Hypothalamus (tissue), 51 donors: ENCODE results near the gene INPP5A.

Experiments
- DNase-seq, 51 donors: peaks; one replicate each; lab custom pipeline; 2025; lab: John Stamatoyannopoulos, UW

INPP5A gene

DNA sequence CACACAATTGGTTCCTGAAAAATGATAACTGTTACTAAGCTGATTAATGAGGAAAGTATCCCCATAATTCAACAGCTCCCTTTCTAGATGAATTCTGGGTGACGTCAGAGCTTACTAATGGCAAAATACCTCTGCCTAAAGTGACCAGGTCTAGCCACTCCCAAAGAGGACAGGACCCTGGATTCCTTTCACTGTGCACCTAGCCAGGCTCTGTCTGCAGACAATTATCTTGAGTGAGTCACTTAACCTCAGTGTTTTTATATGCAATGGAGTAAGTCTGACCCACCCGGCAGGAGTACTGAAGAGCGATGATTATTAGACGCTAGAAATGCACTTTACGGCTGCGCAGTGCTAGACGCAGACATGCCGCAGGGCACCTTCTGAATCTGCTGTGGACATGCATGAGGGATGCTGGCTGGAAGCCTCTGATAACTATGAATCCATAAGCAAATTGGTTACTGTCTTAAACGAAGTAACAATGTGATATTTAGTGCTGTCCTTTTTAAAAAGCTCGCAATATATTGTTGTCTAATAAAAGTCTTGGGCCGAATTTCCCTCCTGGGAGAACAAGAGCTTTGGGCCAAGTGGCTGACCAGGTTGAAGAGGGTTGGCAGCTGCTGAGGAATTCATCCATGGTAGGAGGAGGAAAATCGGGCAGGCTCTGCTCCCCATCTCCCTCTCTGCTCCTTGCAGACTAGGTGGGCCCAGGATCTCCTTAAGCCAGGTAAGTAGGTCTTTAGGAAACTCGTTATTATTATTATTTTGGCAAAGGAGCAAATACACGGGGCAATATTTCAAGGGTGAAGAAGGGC lies 4.6 kb upstream of the INPP5A start:
- DNase-seq = no peak

DNA sequence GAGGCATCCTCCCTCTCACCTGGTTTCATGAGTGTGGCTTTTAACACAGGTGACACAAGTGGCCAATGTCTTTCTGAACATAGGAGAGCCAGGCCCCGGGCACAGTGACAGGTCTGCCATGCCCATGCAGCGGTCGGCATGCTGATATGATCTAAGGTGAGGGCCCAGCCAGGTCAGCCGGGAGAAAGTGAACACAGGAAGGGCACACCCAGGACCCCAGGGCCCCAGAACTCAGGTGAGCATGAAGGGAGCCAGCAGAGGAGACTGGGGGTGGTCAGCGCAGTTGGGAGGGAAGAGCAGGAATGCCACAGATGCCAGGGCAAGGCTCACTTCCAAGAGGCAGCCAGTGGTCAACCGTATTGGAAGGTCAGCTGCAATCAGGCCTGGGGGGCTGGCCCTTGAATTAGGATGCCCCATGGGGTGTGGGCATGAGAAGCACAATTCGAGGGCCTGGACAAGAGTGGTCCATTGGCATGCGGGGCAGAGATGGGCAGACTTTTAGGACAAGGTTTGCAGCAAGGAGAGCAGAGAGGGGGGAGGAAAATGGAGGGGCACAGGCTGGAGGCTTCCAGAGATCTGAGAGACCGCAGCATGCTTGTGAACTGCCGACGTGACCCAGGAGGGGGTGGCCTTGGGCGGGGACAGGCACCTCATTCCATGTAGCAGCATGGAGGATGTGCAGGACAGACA lies 3.9 kb upstream of the INPP5A start:
- DNase-seq = no peak

DNA sequence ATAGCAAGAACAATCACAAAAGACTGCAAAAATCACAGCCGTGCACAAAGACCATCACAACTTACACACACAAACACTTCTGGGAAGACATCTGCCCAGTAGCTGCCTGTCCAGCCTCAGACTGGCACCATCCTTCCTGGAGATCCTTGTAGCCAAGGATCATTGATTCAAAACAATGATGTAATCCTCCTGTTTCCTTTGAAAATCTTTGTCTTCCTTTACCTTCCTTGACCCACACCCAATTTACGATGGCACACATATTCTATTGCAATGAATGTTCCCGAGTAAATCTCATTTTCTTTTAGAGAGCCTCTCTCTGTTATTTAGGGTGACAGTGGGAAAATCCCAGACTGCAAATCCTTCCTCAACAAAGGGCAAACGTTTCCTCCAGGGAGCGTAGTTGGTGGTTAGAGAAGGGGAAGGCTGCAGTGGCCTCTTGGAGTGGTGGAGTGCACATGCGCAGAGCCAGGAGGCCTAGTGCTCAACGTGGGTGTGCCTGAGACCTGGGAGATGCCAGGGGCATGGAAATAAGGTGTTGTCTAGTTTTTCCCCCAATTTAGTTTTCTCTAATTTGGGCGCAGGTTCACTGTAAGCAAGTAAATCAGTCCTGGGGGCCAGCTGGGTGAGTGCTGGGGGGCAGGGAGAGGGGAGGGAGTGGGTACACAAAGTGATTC lies 3.1 kb upstream of the INPP5A start:
- DNase-seq = no peak

DNA sequence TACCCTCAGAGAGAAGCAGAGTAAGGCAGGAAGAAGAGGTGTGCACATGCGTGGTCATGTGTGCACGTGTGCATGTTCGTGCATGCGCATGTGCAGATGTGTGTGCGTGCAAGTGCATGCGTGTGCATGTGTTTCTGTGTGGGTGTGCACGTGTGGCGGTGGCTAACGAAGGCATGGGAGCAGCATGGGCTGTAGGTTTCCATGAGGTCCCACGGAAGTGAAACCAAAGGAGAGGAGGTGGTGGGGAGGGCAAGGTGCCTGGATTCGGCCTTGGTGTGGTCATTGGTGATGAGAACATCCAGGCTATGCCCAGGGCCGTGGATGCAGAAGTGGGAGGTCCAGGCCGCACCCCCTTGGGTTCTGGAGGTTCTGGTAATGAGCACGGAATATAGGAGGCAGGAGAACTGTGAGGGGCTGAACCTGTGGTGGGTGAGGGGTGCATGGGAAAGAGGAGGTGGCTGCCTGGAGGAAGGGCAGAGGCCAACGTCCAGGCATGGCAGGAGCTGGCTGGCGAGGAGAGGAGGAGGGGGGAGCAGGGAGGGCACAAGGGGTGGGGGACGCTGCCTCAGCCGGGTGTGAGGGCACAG lies 2.4 kb upstream of the INPP5A start:
- no peak for DNase-seq

DNA sequence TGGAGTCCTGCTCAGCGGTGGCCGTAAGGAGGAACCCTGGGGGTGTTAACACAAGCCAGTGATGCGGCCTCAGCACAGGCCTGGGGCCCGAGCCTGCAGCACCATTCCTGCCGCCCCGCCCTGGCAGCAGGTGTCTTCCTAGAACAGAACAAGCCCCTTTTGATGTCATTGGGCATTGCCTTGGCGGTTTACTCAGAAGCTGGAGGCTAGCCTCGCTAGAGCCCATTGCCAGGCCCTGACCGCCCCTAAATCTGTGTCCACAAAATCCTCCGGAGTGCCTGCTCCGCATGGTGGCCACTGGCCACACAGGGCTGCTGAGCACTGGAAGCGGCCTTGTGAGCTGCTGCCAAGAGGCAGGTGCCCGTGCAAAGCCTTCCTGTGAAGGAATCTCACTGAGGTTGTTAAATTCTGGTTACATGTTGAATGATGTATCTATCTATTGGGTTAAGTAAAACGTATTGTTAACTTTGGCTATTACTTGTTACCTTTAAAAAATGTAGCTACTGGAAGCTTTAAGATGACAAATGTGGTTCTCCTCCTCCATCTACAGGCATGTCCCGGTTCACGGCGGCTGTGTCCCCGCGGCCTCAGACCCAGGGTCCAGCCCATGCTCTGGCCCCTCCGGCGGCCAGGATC lies 1.2 kb upstream of the INPP5A start:
- DNase-seq = peak in 3 of 51 donors; percentile 11 to 62 (median 28)

DNA sequence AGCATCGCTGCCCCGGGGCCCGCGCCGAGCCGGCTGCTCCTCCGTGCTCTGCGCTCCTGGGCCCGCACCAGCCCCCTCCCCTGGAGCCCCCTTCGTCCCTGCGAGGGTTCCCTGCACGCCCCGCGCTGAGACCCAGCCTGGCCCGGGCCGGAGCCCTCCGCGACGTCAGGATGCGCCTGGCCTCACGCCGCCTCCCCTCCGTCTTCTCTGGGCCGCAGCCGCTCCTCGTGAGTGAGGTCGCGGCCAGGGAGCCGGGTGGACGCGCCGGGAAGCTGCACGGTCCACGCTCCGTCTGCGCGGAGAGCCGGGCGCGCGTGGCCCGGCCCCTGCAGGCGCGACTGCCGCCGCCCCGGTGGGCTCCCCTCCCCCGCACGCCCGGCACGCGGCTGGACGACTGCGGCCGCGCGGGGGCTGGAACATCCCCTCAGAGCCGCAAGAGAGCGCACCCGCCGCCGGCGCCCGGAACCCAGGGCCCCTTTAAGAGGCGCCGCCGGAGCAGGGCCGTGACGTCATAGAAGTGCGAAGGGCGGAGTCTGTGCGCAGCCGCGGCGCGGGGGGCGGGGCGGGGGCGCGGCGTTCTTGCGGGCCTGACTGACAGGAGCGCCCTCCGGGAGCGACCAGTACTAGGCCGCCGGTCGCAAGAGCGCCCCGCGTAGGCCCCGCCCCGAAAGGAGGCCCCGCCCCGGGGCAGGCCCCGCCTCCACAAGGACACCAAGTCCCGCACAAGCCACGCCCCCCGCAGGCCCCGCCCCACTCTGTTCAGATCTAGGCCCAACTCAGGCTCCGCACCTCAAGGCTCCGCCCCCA lies 507 bp upstream of the INPP5A start:
- peak; percentile 88 to 100 (median 100) for DNase-seq

DNA sequence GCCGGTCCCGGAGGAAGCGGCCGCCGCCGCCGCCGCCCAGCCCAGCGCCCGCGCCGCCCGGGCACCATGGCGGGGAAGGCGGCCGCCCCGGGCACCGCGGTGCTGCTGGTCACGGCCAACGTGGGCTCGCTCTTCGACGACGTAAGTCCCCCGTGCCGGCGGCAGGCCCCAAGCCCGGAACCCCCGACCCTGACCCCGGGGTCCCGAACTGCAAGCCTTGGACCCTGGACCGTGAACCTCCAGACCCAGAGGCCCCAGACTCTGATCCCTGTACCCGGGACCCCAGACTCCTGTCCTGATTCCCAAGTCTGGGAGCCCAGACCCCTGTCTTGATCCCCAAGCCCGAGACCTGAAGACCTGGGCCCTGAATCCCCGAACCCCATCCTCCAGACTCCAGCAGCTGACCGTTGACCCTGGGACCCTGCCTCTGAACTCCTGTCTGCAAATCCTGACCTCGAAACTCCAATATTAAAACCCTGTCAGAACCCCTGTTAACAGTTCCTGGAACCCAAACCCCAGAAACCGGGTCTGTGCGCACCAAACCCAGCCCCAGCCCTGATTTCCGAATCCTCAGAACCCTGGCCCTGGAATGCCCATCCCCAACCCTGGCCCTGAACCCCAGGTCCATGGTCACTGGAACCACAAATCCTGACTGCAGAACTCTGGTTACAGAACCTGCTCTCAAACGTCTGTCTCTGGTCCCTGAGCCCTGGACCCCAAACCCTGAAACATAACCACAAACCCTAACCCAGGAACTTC lies 623 bp downstream of the INPP5A start:
- peak in 1 of 51 donors; percentile 55 for DNase-seq

DNA sequence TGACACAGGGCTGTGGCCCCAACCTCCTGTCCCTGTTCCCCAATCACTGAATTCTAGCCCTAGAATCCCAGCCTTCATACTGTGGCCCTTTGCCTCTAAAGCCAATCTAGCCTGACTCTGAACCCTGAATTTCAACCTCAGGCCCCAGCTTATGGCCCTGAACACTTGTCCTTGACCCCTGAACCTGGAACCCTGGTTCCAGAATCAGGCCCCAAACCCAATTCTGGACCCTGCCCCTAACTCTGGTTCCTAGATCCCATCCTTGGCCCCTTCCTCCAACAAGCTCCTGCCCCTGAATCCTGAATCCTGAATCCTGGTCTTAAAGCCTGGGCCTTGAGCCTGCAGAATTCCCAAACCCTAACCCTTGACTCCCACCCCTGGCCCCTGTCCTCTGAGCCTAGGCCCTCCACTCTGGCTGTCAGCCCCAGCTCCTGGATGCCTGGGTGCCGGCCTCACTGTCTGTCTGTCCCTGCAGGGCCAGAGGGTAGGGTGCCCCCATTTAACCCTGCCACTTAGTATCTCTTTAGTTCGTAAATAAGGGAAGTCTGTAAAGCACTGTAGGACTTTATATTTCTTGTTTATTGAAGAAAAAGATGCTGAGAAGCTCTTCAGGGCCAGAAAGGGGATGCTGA lies 1.3 kb downstream of the INPP5A start:
- no peak for DNase-seq

DNA sequence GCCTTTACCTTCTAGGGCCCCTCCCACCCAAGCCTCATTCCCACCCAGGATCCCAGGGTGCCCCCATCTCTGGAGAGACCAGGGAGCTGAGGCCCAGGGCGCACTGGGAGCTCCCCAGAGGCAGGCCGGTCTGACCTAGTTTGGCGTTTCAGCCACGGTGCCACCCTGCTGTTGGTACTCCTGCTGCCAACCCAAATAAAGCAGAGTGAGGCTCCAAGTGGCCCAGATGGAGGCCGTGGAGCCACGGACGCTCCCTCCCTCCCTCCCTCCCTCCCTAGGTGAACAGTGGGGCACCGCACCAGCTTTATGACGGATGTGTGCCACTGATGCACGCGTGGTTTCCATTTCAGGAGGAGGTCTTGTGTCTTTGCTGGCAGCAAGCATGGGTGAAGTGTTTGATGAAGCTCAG lies 1.8 kb downstream of the INPP5A start:
- peak in 9 of 51 donors; percentile 14 to 52 (median 30) for DNase-seq

DNA sequence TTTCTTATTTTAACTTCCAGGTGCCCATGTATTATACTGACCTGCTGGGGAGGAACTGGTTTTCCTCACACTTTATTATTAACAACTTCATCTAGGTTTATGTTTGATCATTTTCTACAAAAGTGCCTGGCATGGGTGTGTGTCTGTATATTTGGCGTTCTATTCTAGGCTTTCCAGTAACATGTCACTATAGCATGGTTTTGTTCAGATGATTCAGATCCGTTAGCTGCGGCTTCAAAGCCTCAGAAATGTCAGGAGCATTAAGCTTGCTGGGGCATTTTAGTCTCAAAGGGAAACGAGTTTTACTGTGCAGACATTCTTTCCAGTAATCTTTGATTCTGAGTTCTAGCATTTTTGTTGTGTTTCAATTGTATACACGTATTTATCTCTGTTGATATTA lies 2.3 kb downstream of the INPP5A start:
- DNase-seq = peak in 1 of 51 donors; percentile 52

DNA sequence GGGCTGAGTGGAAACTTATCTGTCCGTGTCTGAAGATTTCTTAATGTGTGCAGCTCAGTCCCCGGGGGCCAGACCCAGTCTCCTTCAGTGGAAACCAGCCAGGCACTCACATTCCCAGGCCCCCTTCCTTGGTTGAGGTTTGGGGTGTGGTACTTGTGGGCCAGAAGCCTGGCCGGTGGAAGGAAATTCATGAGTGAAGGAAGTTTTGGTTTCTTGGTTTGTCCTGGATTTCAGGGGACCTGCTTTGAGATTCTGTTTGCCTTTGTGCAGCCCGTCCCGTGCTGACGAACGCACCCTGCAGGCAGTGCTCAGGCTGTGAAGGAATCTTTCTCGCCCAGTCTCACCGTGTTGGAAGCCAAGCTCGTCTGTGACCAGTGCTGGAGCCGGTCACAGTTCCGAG lies 2.9 kb downstream of the INPP5A start:
- DNase-seq = no peak

DNA sequence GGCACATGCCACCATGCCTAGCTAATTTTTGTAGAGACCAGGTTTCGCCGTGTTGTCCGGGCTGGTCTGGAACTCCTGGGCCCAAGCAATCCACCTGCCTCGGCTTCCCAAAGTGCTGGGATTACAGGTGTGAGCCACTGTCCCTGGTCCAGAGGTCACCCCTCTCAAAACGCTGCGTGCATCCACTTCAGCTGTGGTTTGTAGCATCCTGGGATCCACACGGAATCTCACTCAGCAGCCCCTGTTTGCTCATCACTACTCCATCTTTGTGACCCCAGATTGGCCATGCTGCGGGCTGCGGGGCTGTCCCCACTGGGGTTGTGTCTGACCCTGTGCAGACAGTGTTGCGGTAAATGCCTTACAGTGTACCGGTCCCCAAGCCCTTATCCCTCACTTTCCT lies 3.5 kb downstream of the INPP5A start:
- DNase-seq = no peak

DNA sequence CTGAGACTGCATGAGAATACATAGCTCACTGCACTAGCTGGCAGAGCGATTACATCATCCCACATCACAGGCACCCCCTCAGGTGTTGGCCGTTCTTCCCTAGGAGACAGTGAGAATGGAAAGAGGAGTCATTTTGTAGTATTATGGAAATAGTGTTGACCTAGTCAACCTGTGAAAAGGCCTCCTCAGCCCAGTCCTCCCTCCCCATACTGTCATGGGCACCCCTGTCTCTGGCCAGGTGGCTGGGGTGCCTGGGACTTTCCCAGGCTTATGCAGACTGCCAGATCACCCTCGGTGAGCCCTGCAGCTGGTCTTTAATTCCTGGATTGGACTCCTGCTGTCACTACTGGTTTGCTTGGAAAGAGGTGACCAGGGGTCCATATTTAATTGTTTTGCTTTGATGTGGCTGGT lies 4.0 kb downstream of the INPP5A start:
- DNase-seq = no peak

DNA sequence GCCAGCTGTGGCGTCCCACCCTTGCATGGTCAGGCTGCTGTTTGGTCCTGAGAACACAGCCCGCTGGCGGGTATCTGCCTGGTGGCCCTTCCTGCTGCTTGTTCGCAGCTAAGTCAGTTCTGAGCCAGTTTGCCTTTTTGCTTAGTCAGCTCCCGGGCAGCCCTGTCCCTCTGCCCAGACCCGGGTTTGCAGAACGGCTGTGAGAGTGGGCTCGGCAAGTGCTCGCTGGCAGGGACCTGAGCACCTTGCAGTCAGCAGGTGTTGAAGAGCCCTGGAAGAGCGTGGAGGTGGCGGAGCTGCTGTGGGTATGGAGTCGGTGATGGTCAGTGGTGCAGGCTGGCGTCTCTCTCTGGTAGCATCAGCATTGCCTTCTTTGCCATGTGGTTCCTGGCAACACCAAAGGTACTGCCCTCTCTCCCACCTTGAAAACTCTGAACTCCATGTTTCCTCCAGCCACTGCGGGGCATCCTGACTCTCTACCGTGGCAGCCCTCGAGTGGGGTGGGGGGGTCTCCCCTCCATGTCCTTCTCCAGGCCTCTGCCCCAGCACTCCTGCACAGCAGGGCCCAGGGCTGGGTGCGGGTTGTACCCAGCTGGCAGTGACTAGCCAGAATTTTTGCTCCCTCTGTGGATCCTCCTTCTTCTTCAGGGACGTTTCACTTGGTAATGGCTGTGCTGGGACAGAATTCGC lies 4.6 kb downstream of the INPP5A start:
- DNase-seq = peak in 1 of 51 donors; percentile 12

DNA sequence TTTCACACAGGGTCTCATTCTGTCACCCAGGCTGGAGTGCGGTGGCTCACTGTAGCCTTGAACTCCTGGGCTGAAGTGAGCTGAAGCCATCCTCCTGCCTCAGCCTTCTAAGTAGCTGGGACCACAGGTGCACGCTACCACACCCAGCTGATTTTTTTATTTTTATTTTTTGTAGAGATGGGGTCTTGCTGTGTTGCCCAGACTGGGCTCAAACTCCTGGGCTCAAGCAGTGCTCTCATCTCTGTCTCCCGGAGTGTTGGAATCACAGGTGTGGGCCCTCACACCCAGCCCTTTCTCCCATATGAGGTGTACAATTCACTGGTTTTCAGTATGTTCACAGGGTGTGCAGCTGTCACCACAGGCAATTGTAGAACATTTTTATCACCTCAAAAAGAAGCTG lies 5.2 kb downstream of the INPP5A start:
- DNase-seq = no peak

DNA sequence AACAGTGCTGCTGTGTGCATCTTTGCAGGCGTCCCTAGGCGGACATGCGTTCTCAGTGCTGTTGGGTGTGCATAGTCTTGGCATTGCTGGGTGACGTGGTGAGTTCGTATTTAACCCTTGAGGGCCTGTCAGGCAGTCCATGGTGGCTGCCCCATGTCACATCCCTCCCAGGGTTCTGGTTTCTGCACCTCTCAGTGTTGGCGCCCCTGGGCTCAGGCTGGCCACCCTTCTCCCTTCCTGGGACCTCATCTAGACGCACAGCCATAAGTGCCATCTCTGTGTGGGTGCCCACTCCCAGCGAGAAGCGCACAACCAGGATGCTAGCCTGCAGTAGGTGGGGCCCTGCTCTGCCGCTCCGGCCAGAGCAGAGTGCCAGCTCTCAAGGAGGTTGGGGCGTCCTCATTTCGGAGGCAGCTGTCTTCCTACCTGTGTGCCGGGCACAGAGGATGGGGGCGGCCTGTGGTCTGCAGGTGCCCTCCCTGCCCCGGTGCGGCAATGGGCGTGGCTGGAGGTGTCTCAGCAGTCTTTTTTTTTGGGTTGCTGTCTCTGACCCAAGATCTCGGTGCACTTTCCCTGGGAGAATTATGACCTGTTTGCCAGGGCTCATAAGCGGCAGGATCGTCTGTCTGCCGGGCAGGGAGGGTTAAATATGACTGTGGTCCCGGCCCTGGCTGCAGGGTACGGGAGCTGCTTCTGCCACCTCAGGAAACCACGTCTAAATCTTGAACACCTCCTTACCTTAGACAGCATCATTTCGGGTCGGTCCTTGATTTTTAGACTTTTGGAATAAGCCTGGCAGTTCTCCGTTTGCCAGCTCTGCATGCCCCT lies 6.5 kb downstream of the INPP5A start:
- no peak for DNase-seq
